ENCODE results near the gene TFDP2. TPM values are rescaled to one million over a fixed set of nuclear protein-coding genes. Genes with fewer than 3 reads are reported as not detected.
"Not testable (repeated sequence)": the region's sequence is repeated elsewhere in the genome, so short reads cannot be mapped to it uniquely, and the experiment has no call there.

TFDP2 gene
- total RNA-seq, 2 experiments from 2014 or later = 33.1 to 34.2 TPM

DNA sequence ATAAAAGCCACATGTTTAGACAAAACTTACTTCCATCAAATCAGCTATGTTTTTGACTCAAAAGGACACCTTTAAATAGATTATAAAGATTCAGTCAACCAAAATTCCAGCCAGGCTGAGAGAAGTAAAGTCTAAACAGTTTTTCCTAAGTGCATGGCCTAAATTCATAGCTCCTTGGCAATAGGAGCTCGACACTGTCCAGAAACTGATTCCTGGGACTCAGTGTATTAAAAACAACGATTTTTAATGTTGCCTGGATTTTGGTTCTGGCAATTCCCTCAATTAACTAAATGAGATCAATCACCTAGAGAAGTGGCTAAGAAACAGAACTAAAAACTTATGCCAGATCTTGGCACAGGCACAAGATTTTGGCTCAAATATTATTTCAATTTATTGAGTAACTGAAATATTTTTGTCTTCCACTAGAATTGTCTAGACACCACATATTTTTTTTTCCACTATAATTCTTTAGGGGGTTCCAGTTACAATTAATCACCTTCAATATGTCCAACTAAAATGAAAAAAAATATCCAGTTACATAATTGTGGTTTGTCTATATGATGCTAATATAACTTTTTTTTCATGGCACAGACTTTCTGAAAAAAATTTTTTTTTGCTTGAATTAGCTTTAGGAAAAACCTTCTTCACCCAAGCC lies 135.9 kb downstream of the TFDP2 start:
- H3K4me3 Mint-ChIP-seq = no peak overlapping the region
- H3K27me3 Mint-ChIP-seq = no peaks in the 10 kb centered on the region
- no peak for TF ChIP-seq CTCF (IDR thresholded peaks at IDR 0.05)
- ChIA-PET CTCF (no interaction called here), POLR2A (interaction anchor here (0.7 kb wide), 1 partner anchor 542 kb away, joined by 3 read pairs; no protein-coding TSS in a partner anchor)
- DNase-seq (no peak), ATAC-seq (ENCODE audit: poor library complexity) (no peak)
- Histone ChIP-seq H3K4me1 (ENCODE audit: insufficient read depth, low read length) (no peaks in the 10 kb centered on the region), H3K4me3 (ENCODE audit: low read length) (no peak overlapping the region), H3K27ac (ENCODE audit: low read depth in 1 of 2, low read length in 2 of 2) (no peak overlapping the region), H3K9me3 (ENCODE audit: control insufficient read depth in 1 of 2, insufficient read depth in 1 of 2, low read length in 2 of 2) (no peaks in the 10 kb centered on the region), H3K27me3 (ENCODE audit: control insufficient read depth in 1 of 2, insufficient read depth in 2 of 2, low read length in 2 of 2) (no peaks in the 10 kb centered on the region), H3K36me3 (ENCODE audit: insufficient read depth, low read length) (no peaks in the 10 kb centered on the region)
- intact Hi-C loops (cut with DNase I, micrococcal nuclease) = no loop called here
- no peaks in the 10 kb centered on the region for H3K36me3 Mint-ChIP-seq (ENCODE audit: low read depth)
- no peaks in the 10 kb centered on the region for H3K4me1 Mint-ChIP-seq (ENCODE audit: low read depth)
- H3K9me3 Mint-ChIP-seq = no peaks in the 10 kb centered on the region
- H3K27ac Mint-ChIP-seq = no peak overlapping the region

DNA sequence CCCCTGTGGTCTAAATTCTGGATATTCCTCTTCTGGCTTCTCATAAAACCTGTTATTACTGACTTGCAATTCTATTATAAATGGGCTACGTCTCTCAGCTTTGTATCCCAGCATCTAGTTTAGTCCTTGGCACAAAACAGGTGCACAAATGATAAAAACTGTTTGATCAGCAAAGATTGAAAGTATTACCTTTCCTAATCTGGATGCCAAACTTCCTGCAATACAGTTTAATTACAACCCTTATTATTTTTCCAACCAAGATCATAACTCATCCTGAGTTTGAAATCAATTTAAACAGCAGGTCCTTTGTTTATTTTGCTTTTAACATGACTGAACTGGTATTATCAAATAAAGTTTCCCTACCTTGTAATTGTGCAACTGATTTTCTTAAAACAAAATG lies 140.3 kb downstream of the TFDP2 start:
- no peaks in the 10 kb centered on the region for H3K4me1 ChIP-seq (ENCODE audit: insufficient read depth, low read length)
- CTCF ChIA-PET = no interaction called here
- H3K36me3 ChIP-seq (ENCODE audit: insufficient read depth, low read length) = peaks cover 1% of the 10 kb centered on the region
- H3K4me3 ChIP-seq (ENCODE audit: low read length) = no peak overlapping the region
- no peaks in the 10 kb centered on the region for H3K27me3 Mint-ChIP-seq
- DNase-seq = no peak
- H3K27ac Mint-ChIP-seq = no peak overlapping the region
- H3K4me1 Mint-ChIP-seq (ENCODE audit: low read depth) = peaks cover 4% of the 10 kb centered on the region
- no peaks in the 10 kb centered on the region for H3K9me3 ChIP-seq (ENCODE audit: control insufficient read depth in 1 of 2, insufficient read depth in 1 of 2, low read length in 2 of 2)
- H3K36me3 Mint-ChIP-seq (ENCODE audit: low read depth) = no peaks in the 10 kb centered on the region
- POLR2A ChIA-PET = no interaction called here
- H3K27me3 ChIP-seq (ENCODE audit: control insufficient read depth in 1 of 2, insufficient read depth in 2 of 2, low read length in 2 of 2) = no peaks in the 10 kb centered on the region
- no peak for TF ChIP-seq CTCF (IDR thresholded peaks at IDR 0.05)
- H3K4me3 Mint-ChIP-seq = no peak overlapping the region
- H3K27ac ChIP-seq (ENCODE audit: low read depth in 1 of 2, low read length in 2 of 2) = no peak overlapping the region
- H3K9me3 Mint-ChIP-seq = no peaks in the 10 kb centered on the region
- ATAC-seq (ENCODE audit: poor library complexity) = no peak
- intact Hi-C loops (cut with DNase I, micrococcal nuclease) = no loop called here

DNA sequence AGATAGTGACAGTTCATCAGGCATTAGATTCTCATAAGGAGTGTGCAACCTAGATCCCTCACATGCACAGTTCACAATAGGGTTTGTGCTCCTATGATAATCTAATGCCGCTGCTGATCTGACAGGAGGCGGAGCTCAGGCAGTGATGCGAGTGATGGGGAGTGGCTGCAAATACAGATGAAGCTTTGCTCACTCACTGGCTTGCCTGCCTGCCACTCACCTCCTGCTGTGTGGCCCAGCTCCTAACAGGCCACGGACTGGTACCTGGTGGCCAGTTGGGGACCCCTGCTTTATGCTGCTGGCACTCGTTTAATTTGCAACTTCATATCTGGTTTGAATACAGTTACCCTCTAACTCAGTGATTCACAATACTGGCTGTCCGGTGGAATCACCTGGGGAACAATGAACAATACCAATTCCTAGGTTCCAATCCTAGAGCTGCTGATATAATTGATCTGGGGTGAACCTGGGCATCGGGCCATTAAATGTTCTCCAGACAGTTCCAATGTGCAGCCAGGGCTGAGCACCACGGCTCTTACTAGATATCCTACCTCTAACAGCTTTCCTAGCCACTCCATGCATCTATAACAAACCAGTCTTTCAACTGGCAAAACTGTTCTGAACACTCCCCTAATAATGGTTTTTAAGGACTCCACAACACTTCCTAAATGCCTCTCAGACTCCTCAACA lies 141.5 kb downstream of the TFDP2 start:
- DNase-seq (no peak), ATAC-seq (ENCODE audit: poor library complexity) (no peak)
- no peak overlapping the region for H3K27ac ChIP-seq (ENCODE audit: low read depth in 1 of 2, low read length in 2 of 2)
- ChIA-PET POLR2A (no interaction called here), CTCF (no interaction called here)
- no peaks in the 10 kb centered on the region for H3K9me3 Mint-ChIP-seq
- no peak for TF ChIP-seq CTCF (IDR thresholded peaks at IDR 0.05)
- H3K27ac Mint-ChIP-seq = no peak overlapping the region
- no peaks in the 10 kb centered on the region for H3K27me3 ChIP-seq (ENCODE audit: control insufficient read depth in 1 of 2, insufficient read depth in 2 of 2, low read length in 2 of 2)
- no peaks in the 10 kb centered on the region for H3K36me3 Mint-ChIP-seq (ENCODE audit: low read depth)
- H3K27me3 Mint-ChIP-seq = no peaks in the 10 kb centered on the region
- intact Hi-C loops (cut with DNase I, micrococcal nuclease) = no loop called here
- no peaks in the 10 kb centered on the region for H3K9me3 ChIP-seq (ENCODE audit: control insufficient read depth in 1 of 2, insufficient read depth in 1 of 2, low read length in 2 of 2)
- H3K4me1 ChIP-seq (ENCODE audit: insufficient read depth, low read length) = no peaks in the 10 kb centered on the region
- H3K4me3 ChIP-seq (ENCODE audit: low read length) = no peak overlapping the region
- H3K4me1 Mint-ChIP-seq (ENCODE audit: low read depth) = peaks cover 4% of the 10 kb centered on the region
- no peak overlapping the region for H3K4me3 Mint-ChIP-seq
- peaks cover 4% of the 10 kb centered on the region for H3K36me3 ChIP-seq (ENCODE audit: insufficient read depth, low read length)

DNA sequence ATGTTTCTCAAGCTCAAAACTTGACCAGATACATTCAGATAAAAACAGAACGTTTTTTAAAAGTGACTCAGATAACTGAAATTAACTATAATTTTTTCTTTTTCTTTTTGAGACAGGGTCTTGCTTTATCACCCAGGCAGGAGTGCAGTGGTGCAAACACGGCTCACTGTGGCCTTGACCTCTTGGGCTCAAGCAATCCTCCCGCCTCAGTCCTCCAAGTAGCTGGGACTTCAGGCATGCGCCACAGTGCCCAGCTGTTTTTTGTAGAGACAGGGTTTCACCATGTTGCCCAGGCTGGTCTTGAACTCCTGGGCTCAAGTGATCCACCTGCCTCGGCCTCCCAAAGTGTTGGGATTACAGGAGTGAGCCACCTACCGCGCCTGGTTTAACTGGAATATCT lies 144.4 kb downstream of the TFDP2 start:
- H3K9me3 ChIP-seq (ENCODE audit: control insufficient read depth in 1 of 2, insufficient read depth in 1 of 2, low read length in 2 of 2); H3K9me3 Mint-ChIP-seq; POLR2A ChIA-PET; intact Hi-C loops (cut with DNase I, micrococcal nuclease); H3K4me3 Mint-ChIP-seq; H3K27me3 Mint-ChIP-seq; H3K4me1 ChIP-seq (ENCODE audit: insufficient read depth, low read length); CTCF ChIA-PET; H3K36me3 ChIP-seq (ENCODE audit: insufficient read depth, low read length); H3K27ac ChIP-seq (ENCODE audit: low read depth in 1 of 2, low read length in 2 of 2); H3K4me3 ChIP-seq (ENCODE audit: low read length); H3K27ac Mint-ChIP-seq; ATAC-seq (ENCODE audit: poor library complexity); DNase-seq; H3K36me3 Mint-ChIP-seq (ENCODE audit: low read depth); H3K4me1 Mint-ChIP-seq (ENCODE audit: low read depth); H3K27me3 ChIP-seq (ENCODE audit: control insufficient read depth in 1 of 2, insufficient read depth in 2 of 2, low read length in 2 of 2): not testable (repeated sequence)

Data from CD4-positive, alpha-beta T cell (primary cell).